ENCODE results near the gene KCND2. TPM values are rescaled to one million over a fixed set of nuclear protein-coding genes. Genes with fewer than 3 reads are reported as not detected.

Gene KCND2
- total and polyA plus RNA-seq, 8 donors: 0.21 to 1.9 (median 0.63) TPM

DNA sequence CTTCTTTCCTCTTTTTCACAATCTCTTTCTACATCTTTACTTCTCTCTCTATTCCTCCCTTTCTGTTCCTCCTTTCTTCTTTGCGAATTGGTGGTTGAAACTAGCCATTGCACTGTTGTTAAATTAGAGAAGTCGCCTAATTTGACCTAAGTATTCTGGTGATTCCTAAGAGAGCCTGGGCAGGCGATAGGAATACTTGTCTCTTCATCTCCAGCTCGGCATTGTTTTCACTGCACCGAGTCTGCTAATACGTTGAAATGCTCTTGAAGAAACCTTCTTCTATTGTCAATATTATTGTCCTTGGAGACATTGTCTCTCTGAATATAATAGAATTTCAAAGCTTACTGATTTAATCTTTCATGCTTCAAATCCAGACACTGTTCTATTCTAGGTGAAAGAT, 31.7 kb downstream of the KCND2 start:
- H3K4me1 ChIP-seq: no peaks in the 10 kb centered on the region
- TF ChIP-seq, protein P1, sequence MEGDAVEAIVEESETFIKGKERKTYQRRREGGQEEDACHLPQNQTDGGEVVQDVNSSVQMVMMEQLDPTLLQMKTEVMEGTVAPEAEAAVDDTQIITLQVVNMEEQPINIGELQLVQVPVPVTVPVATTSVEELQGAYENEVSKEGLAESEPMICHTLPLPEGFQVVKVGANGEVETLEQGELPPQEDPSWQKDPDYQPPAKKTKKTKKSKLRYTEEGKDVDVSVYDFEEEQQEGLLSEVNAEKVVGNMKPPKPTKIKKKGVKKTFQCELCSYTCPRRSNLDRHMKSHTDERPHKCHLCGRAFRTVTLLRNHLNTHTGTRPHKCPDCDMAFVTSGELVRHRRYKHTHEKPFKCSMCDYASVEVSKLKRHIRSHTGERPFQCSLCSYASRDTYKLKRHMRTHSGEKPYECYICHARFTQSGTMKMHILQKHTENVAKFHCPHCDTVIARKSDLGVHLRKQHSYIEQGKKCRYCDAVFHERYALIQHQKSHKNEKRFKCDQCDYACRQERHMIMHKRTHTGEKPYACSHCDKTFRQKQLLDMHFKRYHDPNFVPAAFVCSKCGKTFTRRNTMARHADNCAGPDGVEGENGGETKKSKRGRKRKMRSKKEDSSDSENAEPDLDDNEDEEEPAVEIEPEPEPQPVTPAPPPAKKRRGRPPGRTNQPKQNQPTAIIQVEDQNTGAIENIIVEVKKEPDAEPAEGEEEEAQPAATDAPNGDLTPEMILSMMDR (IDR thresholded peaks at IDR 0.05): no peak
- H3K27me3 ChIP-seq: no peaks in the 10 kb centered on the region
- no peak overlapping the region for H3K4me3 ChIP-seq
- ATAC-seq: no peak
- no peak overlapping the region for H3K27ac ChIP-seq
- DNase-seq: no peak
- intact Hi-C loops (cut with DNase I): no loop called here
- no peaks in the 10 kb centered on the region for H3K36me3 ChIP-seq
- H3K9me3 ChIP-seq: no peaks in the 10 kb centered on the region

DNA sequence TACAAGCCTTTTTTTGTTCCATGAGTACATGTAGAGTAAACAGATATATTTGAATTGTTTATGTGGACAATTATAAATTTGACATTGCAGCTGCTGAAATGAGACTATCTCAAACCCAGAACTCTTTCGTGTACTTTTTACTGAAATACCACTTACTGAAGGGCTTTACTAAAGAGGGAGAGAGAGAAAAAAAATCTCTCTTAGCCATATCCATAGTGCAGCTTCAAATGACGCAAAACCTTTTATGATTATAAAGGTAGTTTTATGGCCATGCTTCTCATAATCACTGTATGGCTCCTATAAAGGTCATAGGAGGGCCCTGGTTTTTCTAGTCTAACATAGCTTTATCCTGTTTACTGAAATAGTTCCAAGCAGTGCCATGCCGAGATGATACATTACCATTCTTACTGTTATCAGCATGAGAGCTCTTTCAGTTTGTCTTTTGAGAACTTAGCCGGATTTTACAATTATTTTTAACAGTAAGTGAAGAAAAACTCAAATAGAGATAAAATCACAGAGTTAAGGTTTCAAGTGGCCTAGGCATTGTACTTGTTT, 35.1 kb downstream of the KCND2 start:
- intact Hi-C loops (cut with DNase I): no loop called here
- ATAC-seq (no peak), DNase-seq (no peak)
- H3K4me1 ChIP-seq: no peaks in the 10 kb centered on the region
- TF ChIP-seq, protein P1 (IDR thresholded peaks at IDR 0.05): no peak
- no peak overlapping the region for H3K27ac ChIP-seq
- H3K9me3 ChIP-seq: no peaks in the 10 kb centered on the region
- no peak overlapping the region for H3K4me3 ChIP-seq
- no peaks in the 10 kb centered on the region for H3K36me3 ChIP-seq
- no peaks in the 10 kb centered on the region for H3K27me3 ChIP-seq

GRCh38 chr7:120311028-120311788, 38.2 kb downstream of the KCND2 start:
- Histone ChIP-seq H3K4me1 (no peaks in the 10 kb centered on the region), H3K9me3 (no peaks in the 10 kb centered on the region), H3K4me3 (no peak overlapping the region), H3K27ac (no peak overlapping the region), H3K36me3 (no peaks in the 10 kb centered on the region), H3K27me3 (no peaks in the 10 kb centered on the region)
- no peak for DNase-seq
- no peak for ATAC-seq
- intact Hi-C loops (cut with DNase I): no loop called here
- TF ChIP-seq, protein P1 (IDR thresholded peaks at IDR 0.05): no peak

DNA sequence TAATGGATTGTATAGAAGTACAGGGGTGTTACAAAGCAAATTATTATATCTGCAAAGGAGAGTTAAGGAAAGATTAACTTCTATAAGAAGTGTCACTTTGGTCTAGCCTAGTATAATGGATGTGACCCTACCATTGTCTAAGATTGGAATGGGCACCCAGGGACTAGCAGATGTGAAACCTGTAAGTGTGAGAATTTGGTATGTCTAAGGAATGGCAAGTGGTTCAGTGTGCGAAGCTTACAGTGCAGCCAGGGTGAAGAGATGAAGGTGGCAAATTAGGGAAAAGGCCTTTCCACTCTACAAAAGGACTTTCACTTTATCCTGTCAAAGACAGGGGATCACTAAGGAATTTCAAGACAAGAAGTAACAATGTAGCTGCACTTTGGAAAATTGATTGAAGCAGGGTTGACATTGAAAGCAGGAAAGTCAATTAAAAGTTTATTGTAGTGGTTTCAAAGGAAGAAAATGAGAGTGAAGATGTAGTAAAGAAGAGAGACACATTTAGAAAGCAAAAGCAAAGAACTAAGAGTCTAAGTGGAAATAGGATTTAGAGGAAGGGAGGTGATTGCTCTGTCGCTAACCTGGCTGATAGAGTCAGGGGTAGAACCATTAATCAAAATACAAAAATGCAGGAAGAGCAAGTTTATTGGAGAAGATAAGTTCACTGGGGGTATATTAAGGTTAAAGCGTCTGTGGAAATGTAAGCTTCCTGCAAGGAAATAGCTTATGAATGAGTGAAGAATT, 47.4 kb downstream of the KCND2 start:
- Histone ChIP-seq H3K27ac (no peak overlapping the region), H3K27me3 (no peaks in the 10 kb centered on the region), H3K36me3 (no peaks in the 10 kb centered on the region), H3K9me3 (no peaks in the 10 kb centered on the region), H3K4me1 (no peaks in the 10 kb centered on the region), H3K4me3 (no peak overlapping the region)
- TF ChIP-seq, protein P1 (IDR thresholded peaks at IDR 0.05): no peak
- ATAC-seq (no peak), DNase-seq (no peak)
- intact Hi-C loops (cut with DNase I): no loop called here

- DNase-seq (no peak), ATAC-seq (no peak)
- Histone ChIP-seq H3K36me3 (no peaks in the 10 kb centered on the region), H3K4me3 (no peak overlapping the region), H3K4me1 (no peaks in the 10 kb centered on the region), H3K9me3 (no peaks in the 10 kb centered on the region), H3K27ac (no peak overlapping the region), H3K27me3 (no peaks in the 10 kb centered on the region)
- intact Hi-C loops (cut with DNase I): no loop called here
- TF ChIP-seq, protein P1 (IDR thresholded peaks at IDR 0.05): no peak
Observed at GRCh38 chr7:120327054-120327453, 54.1 kb downstream of the KCND2 start.
